CD4-positive, alpha-beta T cell treated with Interleukin-17A for 1 hour (primary cell): ENCODE data around the gene PRKAR1B.

ENCODE experiments used
- DNase-seq: peaks from one replicate; pipeline ENCODE4 v3.0.0-alpha.2; 2020

Gene PRKAR1B

GRCh38 chr7:690478-691360 lies 36.4 kb downstream of the PRKAR1B start:
- no peak for DNase-seq

- no peak for DNase-seq
Observed at GRCh38 chr7:685540-685939, 41.5 kb downstream of the PRKAR1B start.

GRCh38 chr7:684416-684815 lies 42.7 kb downstream of the PRKAR1B start:
- DNase-seq: no peak

DNA sequence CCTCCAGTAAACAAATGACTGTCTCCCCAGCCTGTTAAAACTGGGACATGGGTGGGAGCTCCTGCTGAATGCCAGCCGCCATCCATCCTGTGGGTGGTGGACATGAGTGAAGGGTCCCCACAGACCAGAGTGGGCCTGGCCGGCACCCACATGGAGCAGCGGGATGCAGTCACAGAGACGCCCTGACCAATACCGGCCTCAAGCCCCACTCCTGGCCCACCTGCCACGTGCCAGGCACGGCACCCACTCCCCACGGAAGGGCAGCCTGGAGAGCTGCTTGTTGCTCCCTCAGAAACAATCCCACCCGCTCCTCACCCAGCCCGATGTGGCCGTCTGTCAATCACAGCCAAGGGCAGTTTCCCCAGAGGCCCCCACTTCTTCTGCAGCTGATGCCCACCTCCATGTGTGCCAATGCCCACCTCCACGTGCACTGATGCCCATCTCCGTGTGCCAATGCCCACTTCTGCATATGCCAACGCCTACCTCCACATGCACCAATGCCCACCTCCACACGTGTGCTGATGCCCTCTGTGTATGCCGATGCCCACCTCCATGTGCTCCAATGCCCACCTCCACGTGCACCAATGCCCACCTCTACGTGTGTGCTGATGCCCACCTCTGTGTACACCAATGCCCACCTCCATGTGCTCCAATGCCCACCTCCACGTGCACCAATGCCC lies 43.4 kb downstream of the PRKAR1B start:
- DNase-seq: no peak

- DNase-seq: no peak
Observed at GRCh38 chr7:682810-683209, 44.3 kb downstream of the PRKAR1B start.

GRCh38 chr7:681551-682307 lies 45.4 kb downstream of the PRKAR1B start:
- no peak for DNase-seq

GRCh38 chr7:680411-681127 lies 46.5 kb downstream of the PRKAR1B start:
- DNase-seq: no peak

DNA sequence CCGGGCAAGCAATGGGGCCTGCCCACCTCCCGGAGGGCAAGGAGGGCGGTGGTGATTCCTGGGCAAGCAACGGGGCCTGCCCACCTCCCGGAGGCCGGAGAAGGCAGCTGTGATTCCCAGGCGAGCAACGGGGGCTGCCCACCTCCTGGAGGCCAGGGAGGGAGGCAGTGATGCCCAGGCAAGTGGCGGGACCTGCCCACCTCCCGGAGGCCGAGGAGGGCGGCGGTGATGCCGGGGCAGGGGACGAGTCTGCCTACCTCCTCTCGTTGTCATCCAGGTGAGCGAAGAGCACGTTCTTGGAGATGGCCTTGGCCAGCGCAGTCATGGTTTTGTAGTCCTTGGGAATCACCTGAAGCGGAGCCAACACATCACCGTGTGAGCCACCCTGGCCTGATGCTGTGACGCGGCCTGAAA lies 50.1 kb downstream of the PRKAR1B start:
- no peak for DNase-seq

- DNase-seq: no peak
Observed at GRCh38 chr7:676246-676971, 50.7 kb downstream of the PRKAR1B start.

DNA sequence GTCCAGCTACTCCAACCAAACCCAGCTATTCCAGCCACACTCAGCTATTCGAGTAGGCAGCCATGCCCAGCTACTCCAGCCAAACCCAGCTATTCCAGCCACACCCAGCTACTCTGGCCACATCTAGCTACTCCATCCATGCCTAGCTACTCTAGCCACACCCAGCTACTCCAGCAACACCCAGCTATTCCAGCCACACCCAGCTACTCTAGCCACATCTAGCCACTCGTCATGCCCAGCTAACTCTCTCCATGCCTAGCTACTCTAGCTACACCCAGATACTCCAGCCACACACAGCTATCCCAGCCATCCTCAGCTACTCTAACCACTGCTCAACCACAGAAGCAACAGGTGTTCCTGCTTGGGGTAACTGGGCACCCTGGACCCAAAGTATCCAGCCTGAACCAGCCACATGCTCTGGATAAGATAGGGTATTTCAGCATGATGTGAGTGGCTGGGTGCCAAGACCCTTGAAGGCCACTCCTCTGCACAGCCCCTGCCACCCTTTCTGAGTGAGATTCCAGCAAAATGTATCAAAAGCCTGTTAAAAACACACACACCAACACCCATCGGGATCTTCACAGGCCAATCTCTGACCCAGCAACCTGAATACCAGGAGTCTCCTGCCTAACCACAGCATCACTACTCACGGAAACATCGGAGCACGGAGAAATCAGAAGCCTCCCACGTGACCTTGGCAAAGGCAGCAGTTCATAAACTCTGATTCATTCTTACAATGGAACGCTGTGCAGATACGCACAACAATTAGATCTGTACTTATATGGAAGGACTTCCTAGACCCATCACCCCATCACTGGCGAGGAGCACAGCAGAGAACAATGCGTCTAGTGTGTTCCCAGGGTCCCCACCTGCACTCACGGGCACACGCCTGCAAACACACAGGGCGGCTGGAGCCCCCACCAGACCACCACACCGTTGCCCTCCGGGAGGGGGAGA lies 52.3 kb downstream of the PRKAR1B start:
- DNase-seq: no peak

DNA sequence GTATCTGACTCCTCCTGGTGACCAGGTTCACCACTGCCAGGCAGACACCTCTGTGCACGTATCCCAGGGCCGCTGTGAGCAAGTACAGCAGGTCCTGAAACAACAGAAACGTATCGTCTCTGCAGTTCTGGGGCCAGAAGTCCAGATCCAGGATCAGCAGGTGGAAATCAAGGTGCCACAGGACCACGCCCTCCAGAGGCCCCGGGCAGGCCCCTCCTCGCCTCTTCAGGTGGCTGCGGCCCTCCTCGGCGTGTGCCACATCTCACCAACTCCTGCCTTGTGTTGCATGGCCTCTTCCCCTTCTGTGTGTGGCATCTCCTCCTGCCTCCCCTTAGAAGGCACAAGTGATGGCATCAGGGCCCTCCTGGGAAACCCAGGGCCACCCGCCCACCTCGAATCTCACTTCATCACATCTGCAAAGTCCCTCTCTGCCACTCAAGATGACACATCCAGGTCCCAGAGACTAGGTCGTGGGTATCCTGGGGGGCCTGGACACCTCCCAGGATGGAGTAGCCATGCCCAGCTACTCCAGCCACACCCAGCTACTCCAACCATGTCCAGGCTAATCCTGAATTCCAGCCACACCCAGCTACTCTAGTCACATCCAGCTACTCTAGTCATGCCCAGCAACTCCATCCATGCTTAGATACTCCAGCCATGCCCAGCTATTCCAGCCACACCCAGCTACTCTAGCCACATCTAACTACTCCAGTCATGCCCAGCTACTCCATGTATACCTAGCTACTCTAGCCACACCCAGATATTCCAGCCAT lies 53.2 kb downstream of the PRKAR1B start:
- DNase-seq: no peak

DNA sequence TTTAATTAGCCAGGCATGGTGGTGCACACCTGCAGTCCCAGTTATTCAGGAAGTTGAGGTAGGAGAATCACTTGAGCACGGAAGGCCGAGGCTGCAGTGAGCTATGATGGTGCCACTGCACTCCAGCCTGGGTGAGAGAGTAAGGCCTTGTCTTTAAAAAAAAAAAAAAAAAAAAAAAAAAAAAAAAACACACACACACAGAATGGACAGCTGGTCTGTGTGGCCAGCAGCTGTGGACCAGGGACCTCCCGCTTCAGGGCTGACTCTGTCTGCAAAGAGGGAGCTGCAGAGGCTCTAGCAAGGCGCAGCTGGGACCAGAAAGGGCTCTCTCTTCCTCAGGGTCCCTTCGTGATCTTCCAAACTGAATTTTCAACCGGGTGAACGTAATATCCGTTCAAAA lies 54.2 kb downstream of the PRKAR1B start:
- no peak for DNase-seq

- DNase-seq: no peak
Observed at GRCh38 chr7:671415-672042, 55.6 kb downstream of the PRKAR1B start.

- DNase-seq: no peak
Observed at GRCh38 chr7:670501-671390, 56.3 kb downstream of the PRKAR1B start.

GRCh38 chr7:668958-669357 lies 58.1 kb downstream of the PRKAR1B start:
- DNase-seq: no peak

DNA sequence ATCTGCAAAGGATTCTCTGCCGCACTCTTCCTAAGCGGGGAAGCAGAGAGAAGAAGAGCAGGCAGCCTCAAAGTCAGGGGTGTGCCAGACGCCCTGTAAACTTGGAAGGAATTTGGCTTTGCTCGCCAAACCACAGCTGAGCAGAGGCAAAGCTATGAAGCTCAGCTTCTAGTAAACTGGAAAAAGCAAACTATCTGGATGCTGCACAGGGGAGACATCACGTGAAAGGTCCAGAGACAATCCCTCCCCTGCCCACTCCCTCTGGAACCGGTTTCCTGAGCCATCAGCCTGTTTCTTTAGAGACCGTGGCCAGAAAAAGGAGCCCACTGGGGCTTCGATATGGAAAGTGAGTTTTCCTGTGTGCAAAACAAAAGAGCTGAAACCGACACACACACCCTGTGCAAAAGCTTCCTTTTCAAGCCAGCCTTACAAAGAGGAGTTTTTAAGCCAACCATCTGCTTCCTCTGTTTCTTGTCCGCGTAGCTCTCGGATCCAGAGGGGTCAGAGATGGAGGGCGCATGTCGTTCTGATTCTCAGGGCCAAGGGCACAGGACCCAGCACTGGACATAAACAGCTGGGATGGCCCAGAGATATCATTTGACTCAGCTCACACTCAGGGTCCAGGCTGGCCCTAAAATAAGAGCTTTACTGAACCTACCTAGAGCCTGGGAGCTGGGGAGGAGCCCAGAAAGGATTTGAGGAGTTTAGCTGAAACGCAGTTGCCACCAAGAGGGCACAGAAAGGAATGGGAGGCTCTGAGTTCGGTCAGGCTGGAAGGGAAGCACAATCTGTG lies 58.7 kb downstream of the PRKAR1B start:
- no peak for DNase-seq

DNA sequence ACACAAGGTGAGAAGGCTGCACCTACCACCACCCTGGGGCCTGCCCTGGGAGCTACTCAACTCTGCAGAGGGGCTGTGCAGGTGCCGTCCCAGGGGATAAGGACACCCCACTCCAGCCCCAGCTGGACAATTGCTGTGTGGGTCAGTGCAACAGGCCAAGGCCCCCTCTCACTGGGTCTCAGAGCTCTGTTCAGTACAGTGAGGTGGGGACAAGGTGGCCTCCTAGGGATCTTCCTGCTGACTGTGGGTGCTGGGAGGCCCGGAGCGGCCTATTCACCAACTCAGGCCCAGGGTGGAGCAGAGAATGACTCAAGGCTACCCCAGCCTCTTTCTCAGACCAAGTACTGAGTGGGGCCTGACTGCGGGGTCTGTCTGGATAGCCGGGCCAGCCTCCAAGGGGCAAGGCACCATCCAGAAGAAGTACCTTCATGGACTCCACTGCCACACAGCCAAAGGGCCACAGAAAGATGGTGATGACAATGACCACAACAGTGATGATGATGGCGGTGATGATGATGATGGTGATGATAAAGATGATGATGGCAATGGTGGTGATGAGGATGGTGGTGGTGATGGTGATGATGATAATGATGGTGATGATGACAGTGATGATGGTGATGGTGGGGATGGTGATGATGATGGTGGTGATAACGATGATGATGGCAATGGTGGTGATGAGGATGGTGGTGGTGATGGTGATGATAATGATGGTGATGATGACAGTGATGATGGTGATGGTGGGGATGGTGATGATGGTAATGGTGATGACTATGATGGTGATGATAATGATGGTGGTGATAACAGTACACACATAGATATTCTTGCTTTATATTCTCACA lies 60.4 kb downstream of the PRKAR1B start:
- DNase-seq: no peak
